22Rv1 (cell line): ENCODE results near the gene SLC35F3.

ENCODE experiments used
- CTCF ChIP-seq: fragments of 450-650 bp; IDR thresholded peaks from 2 replicates; pipeline ENCODE4 v1.5.1; 2017; ENCODE audit warnings: mild to moderate bottlenecking
- ZFX ChIP-seq: fragments of 450-650 bp; IDR thresholded peaks from 2 replicates; pipeline ENCODE4 v1.6.1; 2017; ENCODE audit warnings: antibody characterized with exemption, borderline replicate concordance

- no peak for TF ChIP-seq CTCF
- no peak for TF ChIP-seq ZFX
These were observed 468.8 kb downstream of the SLC35F3 start, which contains the start of gene COA6 for GRCh38 chr1:234373064-234373958.
